GM12878 (cell line): ENCODE data around the gene TPSB2.
"Not testable (repeated sequence)": the region's sequence is repeated elsewhere in the genome, so short reads cannot be mapped to it uniquely, and the experiment has no call there.

Experiments
- CBX5 ChIP-seq: sonication (generic); IDR thresholded peaks from 2 replicates; pipeline ENCODE4 v1.6.1; 2016; ENCODE audit warnings: low read depth, moderate library complexity, mild to moderate bottlenecking, inconsistent platforms
- EZH2 ChIP-seq: IDR thresholded peaks from 2 replicates; pipeline ENCODE4 v1.6.1; 2012; ENCODE audit warnings: low read depth, mild to moderate bottlenecking, control low read depth, inconsistent platforms, low read length, borderline replicate concordance; ENCODE audit not compliant: control insufficient read depth
- HDGF ChIP-seq: fragments of 450-650 bp; IDR thresholded peaks from 2 replicates; pipeline ENCODE4 v1.6.1; 2016; ENCODE audit warnings: antibody characterized with exemption
- MXI1 ChIP-seq: fragments of 150-350 bp; IDR thresholded peaks from 2 replicates; pipeline ENCODE4 v1.6.1; 2011; ENCODE audit warnings: low read depth, mild to moderate bottlenecking, inconsistent platforms, low read length, improper control_type of control experiment
- REST ChIP-seq: IDR thresholded peaks from 2 replicates; pipeline ENCODE4 v1.6.1; 2012; ENCODE audit warnings: mild to moderate bottlenecking, low read depth, low read length
- SREBF2 ChIP-seq: IDR thresholded peaks from 2 replicates; pipeline ENCODE4 v1.6.1; 2012; ENCODE audit warnings: mild to moderate bottlenecking, low read length
- TCF3 ChIP-seq: IDR thresholded peaks from 2 replicates; pipeline ENCODE4 v1.6.1; 2012; ENCODE audit warnings: low read depth, mild to moderate bottlenecking, low read length, borderline replicate concordance; ENCODE audit not compliant: insufficient read depth
- ZNF622 ChIP-seq: fragments of 450-650 bp; IDR thresholded peaks from 2 replicates; pipeline ENCODE4 v1.6.1; 2017; ENCODE audit warnings: mild to moderate bottlenecking, inconsistent platforms
- ZSCAN29 ChIP-seq: fragments of 450-650 bp; IDR thresholded peaks from 2 replicates; pipeline ENCODE4 v1.6.1; 2017; ENCODE audit warnings: mild to moderate bottlenecking, moderate library complexity
- TF ChIP-seq, protein P1 (sequence below), 3 experiments: IDR thresholded peaks in 2 of 3; conservative IDR thresholded peaks in 1 of 3; 2 replicates each; pipeline ENCODE4 v1.5.1; 2011; ENCODE audit warnings: low read depth in 3 of 3, low read length in 3 of 3, mild to moderate bottlenecking in 3 of 3, control low read depth in 2 of 3, moderate library complexity in 2 of 3, inconsistent platforms in 1 of 3, mixed read lengths in 1 of 3; ENCODE audit not compliant: control insufficient read depth in 2 of 3, insufficient read depth in 1 of 3; ENCODE audit errors: extremely low read depth in 1 of 3
- TF ChIP-seq, protein P2 (sequence below): IDR thresholded peaks from 2 replicates; pipeline ENCODE4 v1.6.1; 2012; ENCODE audit warnings: low read length, inconsistent platforms

GRCh38 chr16:1269418-1269817 is 39.4 kb upstream of the TPSB2 start:
- not testable (repeated sequence) for TF ChIP-seq ZNF622, TCF3, EZH2, CBX5, REST, ZSCAN29, MXI1, HDGF, SREBF2
- TF ChIP-seq, protein P1, sequence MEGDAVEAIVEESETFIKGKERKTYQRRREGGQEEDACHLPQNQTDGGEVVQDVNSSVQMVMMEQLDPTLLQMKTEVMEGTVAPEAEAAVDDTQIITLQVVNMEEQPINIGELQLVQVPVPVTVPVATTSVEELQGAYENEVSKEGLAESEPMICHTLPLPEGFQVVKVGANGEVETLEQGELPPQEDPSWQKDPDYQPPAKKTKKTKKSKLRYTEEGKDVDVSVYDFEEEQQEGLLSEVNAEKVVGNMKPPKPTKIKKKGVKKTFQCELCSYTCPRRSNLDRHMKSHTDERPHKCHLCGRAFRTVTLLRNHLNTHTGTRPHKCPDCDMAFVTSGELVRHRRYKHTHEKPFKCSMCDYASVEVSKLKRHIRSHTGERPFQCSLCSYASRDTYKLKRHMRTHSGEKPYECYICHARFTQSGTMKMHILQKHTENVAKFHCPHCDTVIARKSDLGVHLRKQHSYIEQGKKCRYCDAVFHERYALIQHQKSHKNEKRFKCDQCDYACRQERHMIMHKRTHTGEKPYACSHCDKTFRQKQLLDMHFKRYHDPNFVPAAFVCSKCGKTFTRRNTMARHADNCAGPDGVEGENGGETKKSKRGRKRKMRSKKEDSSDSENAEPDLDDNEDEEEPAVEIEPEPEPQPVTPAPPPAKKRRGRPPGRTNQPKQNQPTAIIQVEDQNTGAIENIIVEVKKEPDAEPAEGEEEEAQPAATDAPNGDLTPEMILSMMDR (IDR thresholded peaks at IDR 0.05 in 2 of 3, conservative IDR thresholded peaks at IDR 0.05 in 1 of 3; ENCODE audit: control insufficient read depth in 2 of 3, extremely low read depth in 1 of 3, insufficient read depth in 1 of 3, low read depth in 3 of 3, low read length in 3 of 3) = not testable (repeated sequence)
- TF ChIP-seq, protein P2, sequence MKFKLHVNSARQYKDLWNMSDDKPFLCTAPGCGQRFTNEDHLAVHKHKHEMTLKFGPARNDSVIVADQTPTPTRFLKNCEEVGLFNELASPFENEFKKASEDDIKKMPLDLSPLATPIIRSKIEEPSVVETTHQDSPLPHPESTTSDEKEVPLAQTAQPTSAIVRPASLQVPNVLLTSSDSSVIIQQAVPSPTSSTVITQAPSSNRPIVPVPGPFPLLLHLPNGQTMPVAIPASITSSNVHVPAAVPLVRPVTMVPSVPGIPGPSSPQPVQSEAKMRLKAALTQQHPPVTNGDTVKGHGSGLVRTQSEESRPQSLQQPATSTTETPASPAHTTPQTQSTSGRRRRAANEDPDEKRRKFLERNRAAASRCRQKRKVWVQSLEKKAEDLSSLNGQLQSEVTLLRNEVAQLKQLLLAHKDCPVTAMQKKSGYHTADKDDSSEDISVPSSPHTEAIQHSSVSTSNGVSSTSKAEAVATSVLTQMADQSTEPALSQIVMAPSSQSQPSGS = not testable (repeated sequence)
